ENCODE data around the gene DGAT2.

Gene DGAT2

DNA sequence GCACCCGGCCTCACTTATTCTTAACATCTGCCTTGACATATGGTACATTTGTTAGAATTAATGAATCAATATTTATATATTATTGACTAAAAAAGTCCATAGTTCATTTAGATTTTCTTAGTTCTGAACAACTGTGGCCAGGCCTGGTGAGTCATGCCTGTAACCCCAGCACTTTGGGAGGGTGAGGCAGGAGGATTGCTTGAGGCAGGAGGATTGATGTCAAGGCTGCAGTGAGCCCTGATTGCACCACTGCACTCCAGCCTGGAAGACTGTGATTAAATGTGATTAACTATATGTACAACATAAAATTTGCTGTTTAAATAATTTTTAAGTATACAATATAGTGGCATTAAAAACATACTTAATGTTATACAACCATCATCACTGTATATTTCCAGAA, 52.1 kb downstream of the DGAT2 start:
- no peak for DNase-seq (ENCODE audit: low spot score)
- TF ChIP-seq, protein P1, sequence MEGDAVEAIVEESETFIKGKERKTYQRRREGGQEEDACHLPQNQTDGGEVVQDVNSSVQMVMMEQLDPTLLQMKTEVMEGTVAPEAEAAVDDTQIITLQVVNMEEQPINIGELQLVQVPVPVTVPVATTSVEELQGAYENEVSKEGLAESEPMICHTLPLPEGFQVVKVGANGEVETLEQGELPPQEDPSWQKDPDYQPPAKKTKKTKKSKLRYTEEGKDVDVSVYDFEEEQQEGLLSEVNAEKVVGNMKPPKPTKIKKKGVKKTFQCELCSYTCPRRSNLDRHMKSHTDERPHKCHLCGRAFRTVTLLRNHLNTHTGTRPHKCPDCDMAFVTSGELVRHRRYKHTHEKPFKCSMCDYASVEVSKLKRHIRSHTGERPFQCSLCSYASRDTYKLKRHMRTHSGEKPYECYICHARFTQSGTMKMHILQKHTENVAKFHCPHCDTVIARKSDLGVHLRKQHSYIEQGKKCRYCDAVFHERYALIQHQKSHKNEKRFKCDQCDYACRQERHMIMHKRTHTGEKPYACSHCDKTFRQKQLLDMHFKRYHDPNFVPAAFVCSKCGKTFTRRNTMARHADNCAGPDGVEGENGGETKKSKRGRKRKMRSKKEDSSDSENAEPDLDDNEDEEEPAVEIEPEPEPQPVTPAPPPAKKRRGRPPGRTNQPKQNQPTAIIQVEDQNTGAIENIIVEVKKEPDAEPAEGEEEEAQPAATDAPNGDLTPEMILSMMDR (IDR thresholded peaks at IDR 0.05; ENCODE audit: borderline replicate concordance, control extremely low read depth, extremely low read depth, insufficient read depth, missing control alignments): no peak
- in situ Hi-C loops (cut with MboI; ENCODE audit: low sequenced_read_pairs, unreplicated experiment): no loop called here

GRCh38 chr11:75821202-75821601, 52.6 kb downstream of the DGAT2 start:
- DNase-seq (ENCODE audit: low spot score): no peak
- TF ChIP-seq, protein P1 (IDR thresholded peaks at IDR 0.05; ENCODE audit: borderline replicate concordance, control extremely low read depth, extremely low read depth, insufficient read depth, missing control alignments): no peak
- in situ Hi-C loops (cut with MboI; ENCODE audit: low sequenced_read_pairs, unreplicated experiment): no loop called here

GRCh38 chr11:75822541-75822940, 54.0 kb downstream of the DGAT2 start:
- TF ChIP-seq, protein P1 (IDR thresholded peaks at IDR 0.05; ENCODE audit: borderline replicate concordance, control extremely low read depth, extremely low read depth, insufficient read depth, missing control alignments): no peak
- no peak for DNase-seq (ENCODE audit: low spot score)
- in situ Hi-C loops (cut with MboI; ENCODE audit: low sequenced_read_pairs, unreplicated experiment): no loop called here

DNA sequence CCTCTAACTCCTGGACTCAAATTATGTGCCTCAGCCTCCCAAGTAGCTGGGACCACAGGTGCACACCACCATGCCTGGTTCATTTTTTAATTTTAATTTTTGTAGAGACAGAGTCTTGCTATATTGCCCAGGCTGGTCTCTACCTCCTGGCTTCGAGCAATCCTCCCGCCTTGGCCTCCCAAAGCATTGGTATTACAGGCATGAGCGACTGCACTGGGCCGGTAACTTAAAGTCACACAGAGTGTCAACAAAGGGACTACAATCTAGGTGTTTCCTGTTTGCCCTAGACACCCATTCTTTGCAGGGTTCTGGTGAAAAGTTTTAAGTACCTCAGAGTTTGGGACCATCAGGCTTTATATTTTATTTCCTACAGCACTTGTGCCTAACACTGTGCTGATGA, 54.8 kb downstream of the DGAT2 start:
- in situ Hi-C loops (cut with MboI; ENCODE audit: low sequenced_read_pairs, unreplicated experiment): no loop called here
- TF ChIP-seq, protein P1 (IDR thresholded peaks at IDR 0.05; ENCODE audit: borderline replicate concordance, control extremely low read depth, extremely low read depth, insufficient read depth, missing control alignments): no peak

DNA sequence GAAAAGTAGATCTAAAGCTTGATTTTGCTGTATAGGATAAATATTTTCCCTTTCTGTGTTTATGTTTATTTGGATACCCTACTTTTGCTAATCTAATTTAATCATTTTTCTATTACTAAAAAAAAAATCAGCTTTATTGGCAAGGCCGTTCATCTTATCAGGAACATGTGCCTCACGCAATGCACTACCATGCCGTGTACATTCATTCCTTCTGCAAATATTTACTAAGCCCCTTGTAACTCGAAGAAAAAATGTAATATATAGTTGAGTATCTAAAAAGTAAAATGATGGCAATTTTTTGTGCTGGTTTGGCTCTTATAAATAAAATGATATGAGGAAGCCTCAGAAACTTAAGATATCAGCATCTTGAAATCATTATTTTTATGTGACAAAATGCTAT, 55.4 kb downstream of the DGAT2 start:
- no peak for DNase-seq (ENCODE audit: low spot score)
- TF ChIP-seq, protein P1 (IDR thresholded peaks at IDR 0.05; ENCODE audit: borderline replicate concordance, control extremely low read depth, extremely low read depth, insufficient read depth, missing control alignments): no peak
- in situ Hi-C loops (cut with MboI; ENCODE audit: low sequenced_read_pairs, unreplicated experiment): no loop called here

More for the DNA sequence above, 54.8 kb downstream of the DGAT2 start:
- DNase-seq (ENCODE audit: low spot score): no peak

DNA sequence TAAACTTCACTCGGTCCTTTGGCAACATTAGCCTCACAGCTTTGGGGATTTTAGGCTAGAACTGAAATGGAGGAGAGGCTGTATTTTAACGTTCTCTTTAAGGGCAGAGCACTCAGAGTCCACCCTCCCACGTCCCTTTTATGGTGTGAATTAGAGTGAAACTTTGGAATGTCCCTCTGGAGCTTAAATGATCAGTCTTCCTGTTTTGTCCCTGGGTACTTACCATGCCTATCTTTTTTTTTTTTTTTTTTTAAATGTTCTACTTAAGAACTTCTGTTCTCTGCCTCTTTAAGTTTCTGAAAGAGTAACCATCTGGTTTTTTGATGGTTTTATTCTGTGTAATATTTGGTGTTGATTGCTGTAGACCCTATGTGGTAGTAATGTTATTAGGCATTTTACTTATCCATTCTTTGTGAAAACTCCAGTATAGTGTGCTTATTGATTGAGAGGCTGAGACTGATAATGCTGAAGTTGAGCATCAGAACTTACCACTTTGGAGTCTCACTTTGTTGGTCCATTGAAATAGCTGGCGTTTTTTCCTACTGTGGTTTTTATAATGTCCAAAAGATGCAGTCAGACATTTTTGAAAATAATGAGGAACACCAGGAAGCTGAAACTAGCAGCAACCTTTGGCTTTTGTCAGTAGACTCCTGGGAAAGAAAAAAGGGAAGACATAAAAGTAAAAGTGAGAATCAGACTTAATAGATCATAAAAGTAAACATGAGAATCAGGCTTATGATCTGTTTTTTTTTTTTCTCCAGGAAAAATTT, 58.1 kb downstream of the DGAT2 start:
- no peak for DNase-seq (ENCODE audit: low spot score)
- TF ChIP-seq, protein P1 (IDR thresholded peaks at IDR 0.05; ENCODE audit: borderline replicate concordance, control extremely low read depth, extremely low read depth, insufficient read depth, missing control alignments): no peak
- in situ Hi-C loops (cut with MboI; ENCODE audit: low sequenced_read_pairs, unreplicated experiment): no loop called here

All from GM13976 (cell line).